WTC11 (cell line): ENCODE measurements around the gene TEFM.

ENCODE experiments used
- CTCF ChIP-seq: fragments of 200-600 bp; IDR thresholded peaks from 2 replicates; pipeline ENCODE4 v1.8.0; 2022; ENCODE audit warnings: antibody characterized with exemption
- FOXJ3 ChIP-seq: sonication (generic); formaldehyde crosslinking; IDR thresholded peaks from 2 replicates; pipeline ENCODE4 v1.9.0; 2021; ENCODE audit warnings: missing genetic modification reagents, mild to moderate bottlenecking, borderline replicate concordance
- FOXP1 ChIP-seq: sonication (generic); formaldehyde crosslinking; IDR thresholded peaks from 2 replicates; pipeline ENCODE4 v1.8.0; 2022; ENCODE audit warnings: missing genetic modification reagents, mild to moderate bottlenecking, moderate library complexity, borderline replicate concordance
- FOXP4 ChIP-seq: sonication (generic); formaldehyde crosslinking; IDR thresholded peaks from 2 replicates; pipeline ENCODE4 v1.8.0; 2022; ENCODE audit warnings: mild to moderate bottlenecking, missing genetic modification reagents
- NFATC4 ChIP-seq: fragments of 250-450 bp; sonication (Bioruptor Pico); IDR thresholded peaks from 2 replicates; pipeline ENCODE4 v1.9.0; 2021; ENCODE audit warnings: mild to moderate bottlenecking
- TCF7 ChIP-seq: sonication (generic); formaldehyde crosslinking; IDR thresholded peaks from 2 replicates; pipeline ENCODE4 v1.8.0; 2022; ENCODE audit warnings: mild to moderate bottlenecking, low read depth, missing genetic modification reagents, moderate library complexity
- TEAD4 ChIP-seq: sonication (generic); formaldehyde crosslinking; IDR thresholded peaks from 2 replicates; pipeline ENCODE4 v1.8.0; 2022; ENCODE audit warnings: mild to moderate bottlenecking, missing genetic modification reagents
- USF1 ChIP-seq: sonication (generic); formaldehyde crosslinking; IDR thresholded peaks from 2 replicates; pipeline ENCODE4 v1.8.0; 2022; ENCODE audit warnings: mild to moderate bottlenecking, missing genetic modification reagents
- ZMAT4 ChIP-seq: fragments of 250-450 bp; sonication (Bioruptor Pico); IDR thresholded peaks from 2 replicates; pipeline ENCODE4 v1.9.0; 2021; ENCODE audit warnings: mild to moderate bottlenecking
- ZNF317 ChIP-seq: sonication (generic); formaldehyde crosslinking; IDR thresholded peaks from 2 replicates; pipeline ENCODE4 v1.8.1; 2023; ENCODE audit warnings: low read depth, mild to moderate bottlenecking, moderate library complexity, missing genetic modification reagents, borderline replicate concordance
- ZNF416 ChIP-seq: fragments of 250-450 bp; sonication (Bioruptor Pico); IDR thresholded peaks from 2 replicates; pipeline ENCODE4 v1.9.0; 2021; ENCODE audit warnings: mild to moderate bottlenecking, inconsistent platforms

- no peak for TF ChIP-seq CTCF
- no peak for TF ChIP-seq NFATC4 (CRISPR knock-in tag)
- no peak for TF ChIP-seq TEAD4 (CRISPR knock-in tag)
- TF ChIP-seq TCF7 (CRISPR knock-in tag), result no peak
- no peak for TF ChIP-seq FOXJ3 (CRISPR knock-in tag)
- TF ChIP-seq ZMAT4, result no peak
- no peak for TF ChIP-seq ZNF416 (CRISPR knock-in tag)
- no peak for TF ChIP-seq FOXP1 (CRISPR knock-in tag)
- TF ChIP-seq FOXP4, result no peak
- no peak for TF ChIP-seq ZNF317 (CRISPR knock-in tag)
- TF ChIP-seq USF1 (CRISPR knock-in tag), result no peak
Measured at GRCh38 chr17:30952638-30953393, 46.8 kb upstream of the TEFM start.
